D721Med (cell line): Measurements from ENCODE around the gene ZFYVE21.

ENCODE experiments used
- DNase-seq: peaks from one replicate; pipeline ENCODE4 v3.0.0; 2011; ENCODE audit warnings: low spot score; ENCODE audit not compliant: insufficient read length
- FAIRE-seq: peaks from 2 replicates; lab custom pipeline; 2011; peaks lifted over from hg19 to GRCh38; lab: Jason Lieb, UNC
- TF ChIP-seq, protein P1 (sequence below): IDR thresholded peaks from 2 replicates; pipeline ENCODE4 v1.5.1; 2012; ENCODE audit warnings: mild to moderate bottlenecking, control low read depth; ENCODE audit not compliant: insufficient read depth; ENCODE audit errors: missing control alignments

Gene ZFYVE21

DNA sequence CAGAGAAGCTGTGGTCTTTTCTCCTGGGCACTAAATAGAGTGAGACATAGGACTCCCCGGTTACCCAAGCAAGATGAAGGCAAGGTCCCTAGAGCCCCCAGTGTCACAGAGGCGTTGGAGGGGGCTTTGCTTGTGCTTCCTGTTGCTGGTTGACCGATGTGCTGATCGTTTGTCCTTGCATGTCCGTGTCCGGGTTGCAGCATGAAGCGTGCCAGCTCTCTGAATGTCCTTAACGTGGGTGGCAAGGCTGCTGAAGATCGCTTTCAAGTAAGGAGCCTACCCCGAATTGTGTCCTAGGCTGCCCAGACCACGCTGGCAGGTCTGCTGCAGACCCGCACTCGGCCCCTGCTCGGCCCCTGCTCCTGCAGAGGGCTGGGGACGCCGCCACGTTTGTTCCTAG is 23.5 kb upstream of the ZFYVE21 start:
- DNase-seq (no peak), FAIRE-seq (no peak)
- TF ChIP-seq, protein P1, sequence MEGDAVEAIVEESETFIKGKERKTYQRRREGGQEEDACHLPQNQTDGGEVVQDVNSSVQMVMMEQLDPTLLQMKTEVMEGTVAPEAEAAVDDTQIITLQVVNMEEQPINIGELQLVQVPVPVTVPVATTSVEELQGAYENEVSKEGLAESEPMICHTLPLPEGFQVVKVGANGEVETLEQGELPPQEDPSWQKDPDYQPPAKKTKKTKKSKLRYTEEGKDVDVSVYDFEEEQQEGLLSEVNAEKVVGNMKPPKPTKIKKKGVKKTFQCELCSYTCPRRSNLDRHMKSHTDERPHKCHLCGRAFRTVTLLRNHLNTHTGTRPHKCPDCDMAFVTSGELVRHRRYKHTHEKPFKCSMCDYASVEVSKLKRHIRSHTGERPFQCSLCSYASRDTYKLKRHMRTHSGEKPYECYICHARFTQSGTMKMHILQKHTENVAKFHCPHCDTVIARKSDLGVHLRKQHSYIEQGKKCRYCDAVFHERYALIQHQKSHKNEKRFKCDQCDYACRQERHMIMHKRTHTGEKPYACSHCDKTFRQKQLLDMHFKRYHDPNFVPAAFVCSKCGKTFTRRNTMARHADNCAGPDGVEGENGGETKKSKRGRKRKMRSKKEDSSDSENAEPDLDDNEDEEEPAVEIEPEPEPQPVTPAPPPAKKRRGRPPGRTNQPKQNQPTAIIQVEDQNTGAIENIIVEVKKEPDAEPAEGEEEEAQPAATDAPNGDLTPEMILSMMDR: no peak

DNA sequence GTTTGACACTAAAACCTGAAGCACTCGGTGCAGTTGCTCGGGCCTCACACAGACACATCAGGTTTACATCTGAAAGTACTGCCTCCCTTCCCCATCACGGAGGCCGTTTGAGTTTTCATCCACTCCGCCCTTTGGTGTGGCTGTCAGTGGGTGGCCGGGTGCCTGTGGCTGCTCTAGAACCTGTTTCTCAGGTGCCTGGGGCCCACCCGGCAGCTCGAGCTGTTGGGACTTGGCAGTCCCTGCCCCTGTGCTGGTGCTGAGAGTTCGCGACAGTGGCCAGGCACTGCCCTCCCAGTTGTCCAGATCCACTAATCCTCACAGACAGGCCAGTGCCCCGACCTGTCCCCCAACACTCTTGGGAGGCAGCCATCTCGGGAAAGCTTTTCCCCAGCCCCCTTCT is 22.7 kb upstream of the ZFYVE21 start:
- DNase-seq (no peak), FAIRE-seq (no peak)
- TF ChIP-seq, protein P1: no peak

DNA sequence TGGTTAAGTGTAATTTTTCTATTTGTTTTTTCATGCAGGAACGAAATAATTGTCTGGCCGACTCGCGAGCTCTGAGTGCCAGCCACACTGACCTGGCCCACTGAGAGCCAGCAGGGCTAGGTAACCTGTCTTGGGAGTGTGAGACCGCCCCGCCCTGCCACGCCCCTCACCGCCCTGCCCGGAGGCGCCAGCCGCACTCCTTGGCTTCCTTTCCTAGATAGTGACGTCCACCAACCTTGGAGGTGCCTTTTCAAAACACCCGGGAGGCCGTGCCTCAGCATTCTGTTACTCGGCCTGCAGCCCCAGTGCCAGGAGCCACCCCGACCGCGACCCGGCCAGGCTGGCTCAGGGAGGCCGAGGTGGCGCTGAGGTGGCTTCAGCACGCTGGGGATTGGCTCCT is 22.1 kb upstream of the ZFYVE21 start:
- DNase-seq: no peak
- TF ChIP-seq, protein P1: no peak
- FAIRE-seq: no peak

DNA sequence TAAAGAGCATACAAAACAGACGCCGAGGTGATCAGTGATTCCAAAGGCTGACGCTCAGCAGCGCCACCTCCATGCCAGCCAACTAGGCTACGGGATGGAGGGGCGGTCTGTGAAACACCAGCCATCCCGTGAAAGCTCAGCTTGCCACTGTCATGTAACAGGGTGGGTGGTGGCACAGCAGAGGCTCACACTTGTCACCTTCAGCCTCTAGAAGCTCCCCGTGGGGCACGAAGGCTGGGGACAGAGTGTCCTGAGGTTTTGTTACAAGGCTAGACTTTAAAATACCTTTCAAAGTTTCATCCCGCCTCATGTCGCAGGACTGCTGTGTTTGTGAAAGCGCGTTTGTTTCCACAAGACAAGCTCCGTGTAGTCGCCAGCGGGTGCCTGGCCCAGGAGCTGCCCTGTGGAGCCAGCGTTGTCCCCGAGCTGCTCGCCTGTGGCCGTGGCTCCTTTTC is 21.0 kb upstream of the ZFYVE21 start:
- TF ChIP-seq, protein P1: no peak
- FAIRE-seq (no peak), DNase-seq (no peak)

DNA sequence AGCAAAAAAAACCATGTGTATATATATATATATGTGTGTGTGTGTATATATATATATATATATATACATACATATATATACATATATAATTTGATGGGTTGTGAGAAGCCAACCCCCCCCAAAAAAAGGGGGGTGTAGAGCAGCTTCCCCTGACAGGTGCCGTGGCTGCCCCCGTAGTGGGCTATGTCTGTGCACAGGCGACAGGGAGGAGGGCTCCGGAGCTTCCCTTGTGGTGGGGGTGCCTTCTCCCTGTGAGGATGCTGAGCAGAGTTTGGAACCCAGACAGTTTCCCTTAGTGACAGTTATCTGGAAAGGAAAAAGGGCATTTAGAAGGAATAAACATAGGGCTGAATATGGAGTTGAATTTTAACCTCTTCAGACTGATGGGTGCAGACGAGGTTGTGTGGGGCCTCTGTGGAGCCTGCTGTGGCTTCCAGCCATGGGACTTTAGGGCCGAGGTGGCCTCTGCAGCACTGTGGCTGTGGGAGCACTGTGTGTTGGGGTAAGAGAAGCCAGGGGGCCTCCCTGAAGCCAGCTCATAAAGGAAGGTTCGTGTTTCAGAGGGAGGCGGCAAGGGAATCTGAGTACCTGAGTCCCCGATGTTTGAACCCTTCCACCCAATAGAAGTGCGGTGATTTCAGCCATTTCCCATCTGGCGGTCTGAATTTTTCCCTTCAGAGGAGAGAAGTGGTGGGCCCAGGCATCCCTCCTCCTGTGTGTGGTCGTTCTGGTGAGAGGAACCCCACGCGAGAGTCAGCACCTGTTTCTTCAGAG is 20.1 kb upstream of the ZFYVE21 start:
- DNase-seq: no peak
- no peak for FAIRE-seq
- TF ChIP-seq, protein P1: no peak

DNA sequence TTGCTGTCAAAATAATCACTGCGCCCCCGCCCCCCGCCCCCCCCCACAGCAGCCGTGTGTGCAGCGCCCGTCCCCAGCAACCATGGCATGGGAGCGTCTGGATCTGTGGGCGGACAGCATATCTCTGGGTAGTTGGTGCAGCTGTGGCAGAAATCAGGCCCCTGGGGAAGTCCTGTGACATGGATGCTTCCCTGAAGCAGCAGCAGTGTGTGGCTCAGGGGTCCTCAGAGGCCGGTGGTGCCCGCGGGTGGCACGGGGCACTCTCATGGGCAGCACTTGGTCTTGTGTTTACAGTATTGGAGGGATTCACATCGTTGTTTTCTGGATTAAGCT is 19.6 kb upstream of the ZFYVE21 start:
- FAIRE-seq: no peak
- DNase-seq: no peak
- TF ChIP-seq, protein P1: no peak

DNA sequence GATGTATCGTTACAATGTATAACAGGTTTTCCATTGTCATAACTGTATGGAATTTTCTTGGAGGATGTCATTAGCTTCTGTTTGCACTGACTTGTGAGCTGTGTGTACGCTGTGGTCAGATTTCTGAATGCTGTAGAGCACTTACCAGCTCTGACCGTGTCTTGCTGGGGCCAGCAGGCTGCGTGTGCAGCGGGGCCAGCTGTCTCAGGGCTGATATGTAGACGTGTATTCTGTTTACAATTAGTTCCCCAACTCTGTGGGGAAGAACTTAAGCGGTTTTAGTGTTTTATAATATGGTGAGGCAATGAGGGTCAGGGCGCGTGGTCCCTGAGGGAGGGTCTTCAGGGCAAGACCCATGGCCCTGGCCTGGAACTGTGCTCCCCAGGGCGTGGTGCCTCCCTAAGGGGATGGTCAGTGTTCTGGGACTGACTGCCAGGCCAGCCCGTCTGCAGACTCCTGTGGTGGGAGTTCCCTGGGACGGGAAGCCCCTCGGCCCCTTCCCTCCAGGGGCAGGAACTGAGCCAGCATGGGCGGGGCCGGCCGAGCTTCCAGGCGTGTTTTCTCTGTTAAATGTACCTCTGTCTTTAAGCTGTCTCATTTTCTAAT is 19.0 kb upstream of the ZFYVE21 start:
- FAIRE-seq: no peak
- DNase-seq: no peak
- TF ChIP-seq, protein P1: no peak
